HG03135 (cell line): Measurements from ENCODE around the gene KRTAP10-2.

Source experiments
- ATAC-seq: cut with Tn5 transposase; IDR thresholded peaks from one replicate; pipeline ENCODE4 v1.9.1; 2021; ENCODE audit warnings: mild to moderate bottlenecking, moderate library complexity; ENCODE audit not compliant: unreplicated experiment

The KRTAP10-2 gene

DNA sequence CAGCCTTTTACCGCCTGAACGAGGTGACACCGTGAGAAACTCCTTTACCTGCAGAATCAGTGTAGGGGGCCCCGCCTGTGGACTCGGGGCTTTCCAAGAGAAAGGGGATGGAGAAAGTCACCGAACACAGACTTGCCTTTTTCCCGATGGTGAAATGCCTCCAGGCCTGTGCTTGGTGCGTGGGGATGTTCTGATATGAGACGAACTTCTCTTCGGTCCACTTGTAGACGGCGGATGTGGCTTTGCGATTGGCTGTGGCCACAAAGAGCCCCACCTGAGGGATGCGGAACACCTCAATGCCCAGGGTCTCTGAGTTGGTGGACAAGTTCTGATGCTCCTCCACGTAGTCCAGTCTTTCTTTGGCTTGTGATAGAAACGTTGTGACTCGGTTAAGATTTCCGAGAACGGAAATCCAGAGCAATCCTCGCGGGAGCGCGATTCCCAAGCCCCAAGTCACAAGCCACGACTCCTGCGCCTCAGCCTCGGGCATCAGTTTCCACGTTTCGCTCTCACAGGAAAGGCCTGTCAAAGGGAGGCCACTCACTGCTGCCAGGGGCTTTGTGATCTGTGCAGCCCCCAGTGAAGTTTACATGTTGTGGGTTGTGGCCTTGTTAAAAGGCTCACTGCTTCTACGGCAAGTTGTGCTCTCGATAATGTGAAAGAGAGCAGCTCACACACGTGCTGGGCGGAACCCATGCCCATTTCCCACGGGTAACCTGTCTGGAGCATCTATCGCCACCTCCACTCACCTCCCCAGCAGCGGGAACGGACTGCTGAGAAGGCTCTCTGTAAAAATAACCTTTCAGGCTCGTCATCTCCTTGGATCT is 23.9 kb downstream of the KRTAP10-2 start:
- ATAC-seq, result no peak

DNA sequence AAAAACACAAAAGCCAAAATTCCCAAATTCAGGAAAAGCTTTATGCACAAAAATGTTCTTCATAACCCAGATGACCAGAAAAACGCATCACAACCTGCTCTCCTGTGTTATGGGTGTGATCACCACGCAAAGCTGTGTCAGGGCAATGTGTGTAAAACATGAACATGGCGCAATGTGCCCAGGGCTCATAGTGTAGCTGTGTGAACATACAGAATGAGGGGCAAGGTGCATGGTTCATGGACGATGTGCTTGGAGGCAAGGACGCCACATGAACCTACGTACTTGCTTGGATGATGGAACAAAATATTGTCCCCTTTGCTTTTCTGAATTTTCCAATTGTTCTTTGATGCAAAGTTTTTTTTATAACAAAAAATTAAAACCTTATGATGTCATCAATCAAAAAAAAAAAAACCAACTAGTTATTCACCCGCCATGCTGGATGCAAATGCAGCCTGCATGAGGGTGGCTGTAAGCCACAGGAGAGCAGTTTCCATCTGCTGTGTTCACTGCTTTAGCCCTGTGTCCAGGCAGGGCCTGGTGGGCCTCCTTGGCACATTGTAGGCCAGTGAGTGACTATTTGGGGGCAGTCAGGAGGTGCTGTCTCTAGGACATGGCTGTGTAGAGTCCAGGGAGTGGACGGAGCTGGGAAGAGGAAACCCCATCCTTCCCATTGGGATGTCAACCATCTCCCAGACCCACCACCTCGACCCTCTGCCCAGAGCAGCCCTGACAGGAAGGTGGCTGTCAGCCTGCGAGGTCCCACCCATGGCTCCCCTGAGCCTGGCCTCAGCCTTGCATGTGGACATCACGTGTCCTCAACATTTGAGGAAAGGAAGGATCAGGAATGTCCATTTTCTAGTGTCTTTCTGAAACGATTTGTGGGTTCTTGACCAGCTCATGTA is 25.0 kb downstream of the KRTAP10-2 start:
- no peak for ATAC-seq

DNA sequence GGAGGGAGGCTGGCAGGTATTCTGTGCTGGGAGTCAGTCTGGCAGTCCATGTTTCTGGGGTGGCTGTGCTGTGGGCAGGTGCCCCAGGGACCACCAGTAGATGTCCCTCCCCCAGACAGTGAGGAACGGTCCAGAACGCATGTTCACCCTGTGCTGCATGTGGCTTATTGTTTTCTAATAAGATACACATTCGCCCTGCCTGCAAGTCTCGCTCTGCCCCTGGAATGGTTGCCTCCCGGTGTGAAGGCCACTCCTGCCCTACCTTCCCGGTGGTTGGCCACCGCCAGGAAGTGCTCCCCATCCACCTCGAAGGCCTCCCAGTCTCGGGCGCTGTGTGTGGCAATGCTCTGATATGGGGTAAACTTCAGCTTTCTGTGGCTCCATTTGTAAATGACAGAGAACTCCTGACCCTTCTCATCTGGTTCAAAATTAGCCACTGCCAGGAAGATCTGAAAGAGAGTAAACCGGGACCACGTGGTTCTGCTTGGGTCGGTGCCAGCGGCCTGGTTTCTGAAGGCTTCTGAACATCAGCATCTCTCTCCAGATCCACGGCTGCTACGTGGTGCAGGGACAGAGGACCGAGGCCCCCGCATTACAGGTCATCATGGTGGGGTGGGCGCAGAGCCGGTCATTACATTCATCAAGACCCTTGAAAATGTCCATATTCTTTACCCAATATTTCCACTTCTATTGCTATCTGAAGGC is 25.8 kb downstream of the KRTAP10-2 start:
- ATAC-seq, result no peak

DNA sequence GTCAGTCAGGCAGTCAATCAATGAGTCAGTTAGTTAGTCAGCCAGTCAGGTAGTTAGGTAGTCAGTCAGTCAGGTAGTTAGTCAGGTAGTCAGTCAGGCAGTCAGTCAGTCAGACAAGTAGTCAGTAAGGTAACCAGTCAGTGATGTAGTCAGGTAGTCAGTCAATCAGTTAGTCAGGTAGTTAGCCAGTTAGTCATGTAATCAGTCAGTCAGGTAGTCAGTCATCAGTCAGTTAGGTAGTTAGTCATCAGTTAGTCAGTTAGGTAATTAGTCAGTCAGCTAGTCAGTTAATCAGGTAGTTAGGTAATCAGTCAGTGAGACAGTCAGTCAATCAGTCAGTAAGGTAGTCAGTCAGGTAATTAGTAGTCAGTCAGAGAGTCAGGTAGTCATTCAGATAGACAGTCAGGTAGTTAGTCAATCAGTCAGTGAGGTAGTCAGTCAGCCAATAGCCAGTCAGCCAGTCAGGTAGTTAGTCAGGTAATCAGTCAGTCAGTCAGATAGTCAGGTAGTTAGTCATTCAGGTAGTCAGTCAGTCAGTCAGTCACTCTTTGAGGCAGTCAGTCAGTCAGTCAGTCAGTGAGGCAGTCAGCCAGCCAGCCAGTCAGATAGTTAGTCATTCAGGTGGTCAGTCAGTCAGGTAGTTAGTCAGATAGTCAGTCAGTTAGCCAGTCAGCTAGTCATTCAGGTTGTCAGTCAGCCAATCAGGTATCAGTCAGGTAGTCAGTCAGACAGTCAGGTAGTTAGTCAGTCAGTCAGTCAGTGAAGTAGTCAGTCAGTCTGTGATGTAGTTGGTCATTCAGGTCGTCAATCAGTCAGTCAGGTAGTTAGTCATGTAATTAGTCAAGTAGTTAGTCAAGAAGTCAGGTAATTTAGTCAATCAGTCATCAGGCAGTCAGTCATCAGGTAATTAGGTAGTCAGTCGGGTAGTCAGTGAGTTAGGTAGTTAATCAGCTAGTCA is 26.6 kb downstream of the KRTAP10-2 start:
- no peak for ATAC-seq

DNA sequence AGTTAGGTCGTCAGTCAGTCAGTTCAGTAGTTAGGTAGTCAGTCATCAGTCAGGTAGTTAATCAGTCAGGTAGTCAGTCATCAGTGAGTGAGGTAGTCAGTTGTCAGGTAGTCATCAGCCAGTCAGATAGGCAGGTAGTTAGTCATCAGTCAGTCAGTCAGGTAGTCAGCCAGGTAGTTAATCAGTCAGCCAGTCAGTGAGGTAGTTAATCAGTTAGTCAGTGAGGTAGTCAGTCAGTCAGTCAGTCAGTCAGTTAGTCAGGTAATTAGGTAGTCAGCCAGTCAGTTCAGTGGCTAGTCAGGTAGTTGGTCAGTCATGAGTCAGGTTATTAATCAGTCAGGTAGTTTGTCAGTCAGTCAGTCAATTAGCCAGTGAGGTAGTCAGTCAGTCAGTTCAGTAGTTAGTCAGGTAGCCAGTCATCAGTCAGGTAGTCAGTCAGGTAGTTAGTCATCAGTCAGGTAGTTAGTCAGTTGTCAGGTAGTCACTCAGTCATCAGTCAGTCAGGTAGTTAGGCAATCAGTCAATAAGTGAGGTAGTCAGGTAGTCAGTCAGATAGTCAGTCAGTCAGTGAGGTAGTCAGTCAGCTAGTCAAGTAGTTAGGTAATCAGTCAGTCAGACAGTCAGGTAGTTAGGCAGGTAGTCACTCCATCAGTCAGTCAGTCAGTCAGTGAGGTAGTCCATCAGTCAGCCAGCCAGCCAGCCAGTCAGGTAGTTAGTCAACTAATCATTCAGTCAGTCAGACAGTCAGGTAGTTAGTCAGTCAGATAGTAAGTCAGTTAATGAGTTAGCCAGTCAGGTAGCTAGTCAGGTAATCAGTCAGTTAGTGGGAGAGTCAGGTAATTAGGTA is 27.5 kb downstream of the KRTAP10-2 start:
- ATAC-seq, result no peak

DNA sequence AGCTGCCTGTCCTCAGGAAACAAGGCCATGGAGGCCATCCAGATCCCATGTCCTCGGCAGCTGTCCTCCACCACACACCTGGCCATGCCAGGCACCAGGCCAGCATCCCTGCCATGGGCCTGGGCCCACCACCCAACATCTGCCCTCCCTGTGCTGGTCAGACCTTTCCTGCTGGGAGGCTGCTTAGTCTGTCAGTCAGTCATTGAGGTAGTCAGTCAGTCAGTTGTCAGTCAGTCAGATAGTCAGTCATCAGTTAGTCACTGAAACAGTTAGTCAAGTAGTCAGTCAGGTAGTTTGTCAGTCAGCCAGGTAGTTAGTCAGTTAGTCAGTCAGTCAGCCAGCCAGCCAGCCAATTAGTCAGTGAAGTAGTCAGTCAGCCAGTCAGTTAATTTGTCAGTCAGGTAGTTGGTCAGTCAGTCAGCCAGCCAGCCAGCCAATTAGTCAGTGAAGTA is 28.5 kb downstream of the KRTAP10-2 start:
- ATAC-seq, result no peak

DNA sequence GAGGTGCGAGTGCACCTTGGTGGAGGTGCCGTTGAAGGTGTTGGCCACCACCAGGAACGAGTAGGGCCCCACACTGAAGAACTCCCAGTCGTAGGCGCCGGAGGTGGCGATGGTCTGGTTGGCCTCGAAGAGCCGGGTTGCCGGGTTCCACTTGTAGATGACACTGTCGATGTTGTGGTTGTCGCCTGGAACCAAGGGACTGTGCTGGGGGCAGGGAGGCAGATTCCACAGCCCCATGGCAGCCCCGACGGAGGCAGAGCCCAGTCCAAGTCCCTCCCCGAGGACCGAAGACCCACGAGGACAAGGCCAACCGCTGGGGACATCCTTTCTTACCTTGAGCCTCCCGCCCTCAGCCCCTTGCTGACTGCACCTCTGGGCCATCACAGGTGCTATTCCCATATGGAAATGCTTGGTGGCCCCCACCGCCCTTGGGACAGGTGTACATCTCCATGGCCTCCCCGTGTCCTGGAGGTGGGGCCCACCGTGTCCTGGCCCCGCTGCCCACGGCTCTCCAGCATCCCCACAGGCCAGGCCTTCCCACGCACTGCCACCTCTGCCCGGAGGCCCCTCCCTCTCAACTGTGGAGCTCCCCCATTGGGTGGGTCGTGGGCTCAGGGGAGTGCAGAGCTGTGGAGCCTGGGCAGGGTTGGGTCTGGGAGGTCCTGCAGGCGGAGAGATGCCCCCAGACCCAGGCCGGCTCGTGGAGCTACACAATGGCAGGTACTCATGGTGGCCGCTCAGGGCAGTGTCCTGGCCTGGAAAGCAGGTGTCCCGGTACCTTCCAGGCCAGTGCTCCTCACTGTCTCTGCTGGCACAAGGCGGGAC is 29.2 kb downstream of the KRTAP10-2 start:
- no peak for ATAC-seq

DNA sequence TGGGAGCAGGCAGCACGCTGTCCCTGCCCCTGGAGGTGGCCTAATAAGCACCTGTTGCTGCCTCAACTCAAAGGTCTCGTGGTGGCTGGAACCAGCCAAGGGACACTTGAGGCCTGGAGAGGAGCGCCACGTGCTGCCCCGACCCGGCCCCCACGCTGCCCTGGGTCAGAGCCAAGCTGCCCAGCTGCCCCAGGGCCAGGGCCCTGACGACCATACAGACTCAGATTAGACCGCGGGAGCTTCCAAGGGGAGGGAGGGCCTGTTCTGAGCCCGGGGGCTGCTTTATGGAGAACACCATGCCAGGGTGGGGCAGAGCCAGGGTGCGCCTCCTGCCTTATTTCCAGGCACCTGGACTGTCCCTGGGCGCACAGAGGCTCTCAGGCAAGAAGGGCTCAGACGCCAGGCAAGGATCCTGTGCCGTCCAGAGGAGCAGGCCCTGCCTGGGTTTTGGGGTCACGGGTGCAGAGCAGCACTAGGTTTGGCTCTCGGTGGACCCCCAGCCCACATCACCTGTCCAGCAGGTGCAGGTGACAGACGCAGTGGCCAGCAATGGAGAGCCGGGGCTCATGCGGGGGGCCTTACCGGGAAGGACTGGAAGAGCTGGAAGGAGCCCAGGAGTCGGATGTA is 29.9 kb downstream of the KRTAP10-2 start:
- no peak for ATAC-seq

DNA sequence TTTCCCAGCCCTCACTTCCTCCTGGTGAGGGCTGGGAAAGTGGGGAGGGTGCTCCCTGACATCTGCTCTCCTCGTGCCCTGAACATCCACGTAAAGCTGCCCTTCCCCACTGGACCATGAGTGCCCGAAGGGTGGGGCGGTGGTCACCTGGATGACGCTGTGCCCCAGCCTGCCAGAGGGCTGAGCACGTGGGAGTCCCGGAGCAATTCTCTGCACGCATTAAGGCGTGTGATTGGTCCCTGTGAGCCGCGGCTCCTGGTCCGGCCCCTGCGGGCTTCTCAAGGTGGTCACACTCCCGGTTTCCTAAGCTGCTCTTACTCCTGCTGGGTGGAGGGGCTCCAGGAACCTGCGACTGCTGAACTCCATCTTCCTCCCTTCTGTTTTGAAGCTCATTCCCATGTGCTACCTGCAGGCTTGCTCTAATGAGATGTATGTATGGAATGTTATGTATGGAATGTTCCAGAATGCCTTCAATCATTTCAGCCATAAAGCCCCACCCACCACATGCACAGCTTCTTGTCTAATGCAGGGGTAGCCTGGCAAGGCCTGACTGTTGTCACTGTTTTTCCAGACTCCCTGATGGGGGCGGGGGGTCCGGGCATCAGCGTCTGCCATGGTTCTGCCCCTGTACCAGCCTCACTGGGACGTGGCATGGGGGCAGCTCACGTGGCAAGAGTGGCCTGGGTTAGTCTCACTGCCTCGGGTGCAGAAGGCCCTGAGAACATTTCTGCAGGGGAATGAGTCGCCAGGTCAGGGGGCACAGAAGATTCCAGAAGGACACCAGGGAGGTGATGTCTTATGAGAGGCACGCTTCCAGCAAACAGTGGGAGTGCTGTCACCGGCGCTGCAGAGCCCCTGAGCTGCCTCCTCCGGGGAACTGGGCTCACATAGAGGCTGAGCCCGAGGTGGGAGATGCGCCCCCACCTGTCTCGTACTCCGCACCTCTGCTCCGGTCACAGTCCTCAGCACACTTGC is 30.7 kb downstream of the KRTAP10-2 start:
- no peak for ATAC-seq

DNA sequence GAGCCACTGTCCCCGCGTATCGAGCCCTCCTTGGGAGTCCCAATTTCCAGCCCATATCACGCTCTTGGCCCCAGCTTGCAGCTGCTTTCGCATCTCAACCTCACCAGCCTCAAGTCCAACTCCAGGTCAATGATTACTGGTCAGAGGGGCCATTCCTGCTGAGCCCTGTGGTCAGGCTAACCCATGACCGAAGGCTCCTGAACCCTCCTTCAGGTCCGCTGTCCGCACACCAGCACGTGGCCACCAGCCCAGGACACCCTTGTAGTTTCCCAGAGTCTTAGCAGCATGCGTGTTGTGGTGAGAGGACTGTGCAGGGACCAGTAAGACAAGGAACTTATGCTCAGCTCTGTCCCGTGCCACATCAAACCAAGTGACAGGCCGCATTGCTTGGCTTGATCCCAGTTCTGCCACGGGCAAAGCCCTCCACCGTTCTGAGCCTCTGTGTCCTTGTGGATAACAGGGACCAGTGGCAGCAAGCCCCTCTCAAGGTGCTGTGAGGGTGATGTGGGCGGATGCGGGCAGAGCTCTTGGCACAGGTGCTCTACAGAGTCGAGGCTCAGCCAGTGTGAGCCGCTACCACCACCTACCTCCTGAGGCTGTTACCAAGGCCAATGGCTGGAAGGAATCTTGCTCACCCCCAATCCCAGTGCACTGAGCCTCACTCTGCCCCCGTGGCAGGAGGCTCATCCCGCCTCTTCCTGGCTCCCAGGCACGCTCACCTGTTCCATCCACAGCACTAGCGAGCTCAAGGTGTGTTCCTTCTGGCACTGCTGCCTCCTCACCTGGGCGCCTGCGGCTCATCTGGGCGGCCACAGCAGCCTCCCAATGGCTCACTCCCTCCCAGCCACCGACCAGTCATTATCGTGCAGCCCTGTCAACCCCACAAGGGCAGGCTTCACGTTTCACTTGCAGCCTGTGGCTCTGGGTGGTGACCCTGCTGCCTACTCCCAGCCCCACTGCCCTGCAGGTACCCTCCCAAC is 31.7 kb downstream of the KRTAP10-2 start:
- no peak for ATAC-seq

DNA sequence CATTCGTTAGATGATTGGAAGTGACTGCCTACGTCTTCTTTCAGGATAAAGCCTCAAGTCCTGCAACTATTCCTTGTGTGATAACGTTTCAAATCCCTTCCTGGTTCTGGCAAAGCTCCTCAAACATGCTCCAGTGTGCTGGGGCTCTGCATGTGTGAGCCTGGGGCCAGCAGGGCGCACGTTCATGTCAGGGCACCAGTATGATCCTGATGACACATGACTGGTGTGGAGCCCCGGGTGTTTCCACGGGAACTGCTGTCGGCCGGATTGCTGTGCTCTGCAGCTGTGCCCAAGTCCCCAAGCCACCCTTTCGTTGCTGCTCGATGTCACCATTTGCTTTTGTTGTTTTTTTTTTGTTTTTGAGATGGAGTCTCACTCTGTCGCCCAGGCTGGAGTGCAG is 32.6 kb downstream of the KRTAP10-2 start:
- no peak for ATAC-seq

DNA sequence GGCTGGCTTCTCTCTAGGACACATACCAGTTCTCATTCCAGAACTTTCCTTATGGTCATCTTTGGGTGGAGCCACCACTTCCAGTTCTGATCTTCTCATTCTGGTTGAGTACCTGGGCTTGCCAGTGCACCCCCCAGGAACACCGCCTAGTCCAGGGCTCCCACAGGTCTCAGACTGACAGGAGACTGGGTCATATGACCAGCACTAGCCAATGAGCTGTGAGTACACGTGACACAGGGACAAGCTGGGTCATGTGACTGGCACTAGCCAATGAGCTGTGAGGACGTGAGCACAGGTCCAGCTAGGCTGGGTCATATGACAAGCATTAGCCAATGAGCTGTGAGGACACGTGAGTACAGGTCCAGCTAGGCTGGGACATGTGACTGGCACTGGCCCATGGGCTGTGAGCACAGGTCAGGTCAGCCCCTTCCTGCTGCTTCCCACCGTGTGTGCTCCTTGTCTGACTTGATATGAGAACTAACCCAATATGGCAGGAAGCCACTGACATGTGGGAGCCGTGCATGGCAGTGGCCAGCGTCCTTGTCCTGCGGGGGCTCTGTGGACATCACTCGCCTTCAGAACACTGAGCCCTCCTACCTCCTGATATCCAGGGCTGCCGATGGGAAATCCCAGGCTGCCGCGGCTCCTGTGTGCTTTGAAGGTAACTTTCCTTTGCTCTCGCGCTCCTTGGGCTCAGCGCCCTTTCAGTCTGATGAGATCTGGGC is 34.0 kb downstream of the KRTAP10-2 start:
- no peak for ATAC-seq

DNA sequence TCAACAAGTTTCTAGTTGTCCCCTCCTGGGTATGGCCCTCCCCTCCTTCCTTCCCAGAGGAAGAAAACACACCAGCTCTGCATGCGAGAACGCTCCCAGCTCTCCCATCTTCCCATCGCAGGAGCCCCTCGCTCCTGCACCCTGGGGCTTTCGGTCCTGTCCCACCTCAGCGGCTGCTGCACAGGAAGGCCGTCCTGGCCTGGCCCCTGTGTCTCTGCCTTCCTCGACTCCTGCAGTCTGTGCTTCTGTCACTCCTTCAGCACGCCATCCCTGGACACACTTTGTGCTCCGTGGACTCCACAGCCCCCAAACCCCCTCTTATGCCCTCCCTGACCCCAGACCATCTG is 34.5 kb downstream of the KRTAP10-2 start:
- no peak for ATAC-seq

DNA sequence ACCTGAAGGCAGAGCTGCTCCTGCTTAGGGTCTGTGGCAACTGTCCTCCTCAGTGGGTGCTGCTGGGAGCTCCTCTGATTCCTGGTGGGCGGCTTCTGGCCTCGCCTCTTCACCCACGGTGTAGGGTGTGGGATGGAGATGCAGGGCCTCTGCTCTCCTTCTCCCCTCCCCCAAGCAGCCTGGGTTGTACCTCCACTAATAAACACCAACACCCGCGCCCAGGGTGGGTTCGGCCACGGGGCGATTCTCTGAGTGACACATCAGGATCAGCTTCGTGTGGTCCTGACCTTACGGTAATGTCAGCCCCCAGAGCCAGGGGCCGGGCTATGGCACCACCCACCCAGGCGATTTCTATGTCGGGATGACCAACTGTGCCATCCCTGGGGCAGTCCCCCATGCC is 35.0 kb downstream of the KRTAP10-2 start:
- ATAC-seq, result no peak
